Embryonic facial prominence (tissue), 1 donor: ENCODE results near the gene TRMT112.

Experiments
- DNase-seq: peaks from one replicate; pipeline ENCODE4 v3.0.0-alpha.2; 2016; ENCODE audit errors: extremely low spot score

Gene TRMT112

DNA sequence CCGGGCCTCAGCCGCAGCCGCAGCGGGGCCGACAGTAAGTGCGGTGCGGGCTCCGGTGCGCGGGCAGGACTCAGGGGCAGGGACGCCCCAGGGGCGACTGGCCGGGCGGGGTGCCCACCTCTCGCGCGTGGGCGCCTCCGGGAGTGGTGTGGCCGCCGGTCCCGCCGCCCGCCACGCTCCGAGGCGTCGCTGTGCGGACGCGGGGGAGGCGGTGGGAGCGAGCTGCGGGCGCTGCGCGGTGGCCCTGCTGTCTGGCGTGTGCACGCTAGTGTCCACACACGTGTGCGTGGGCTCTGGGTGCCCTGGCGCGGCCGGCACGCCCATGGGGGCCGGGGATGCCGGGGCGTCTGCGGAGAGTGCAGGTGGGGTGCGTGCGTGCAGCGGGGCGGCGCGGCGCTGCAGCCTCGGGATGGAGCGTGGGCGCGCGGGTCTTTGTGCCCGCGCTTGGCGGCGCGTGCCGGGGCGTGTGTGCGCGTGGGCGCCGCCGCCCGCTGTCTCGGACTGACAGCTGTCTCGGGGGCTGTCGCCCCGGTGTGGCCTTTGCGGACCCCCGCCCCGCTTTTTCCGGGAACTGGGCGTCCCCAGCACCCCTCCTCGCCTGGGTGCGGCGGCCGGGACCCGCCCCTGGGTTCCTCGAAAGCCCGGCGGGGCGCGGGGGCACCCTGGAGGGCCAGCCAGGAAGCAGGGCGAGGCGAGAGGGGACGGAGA lies 25.5 kb downstream of the TRMT112 start:
- DNase-seq, result no peak

DNA sequence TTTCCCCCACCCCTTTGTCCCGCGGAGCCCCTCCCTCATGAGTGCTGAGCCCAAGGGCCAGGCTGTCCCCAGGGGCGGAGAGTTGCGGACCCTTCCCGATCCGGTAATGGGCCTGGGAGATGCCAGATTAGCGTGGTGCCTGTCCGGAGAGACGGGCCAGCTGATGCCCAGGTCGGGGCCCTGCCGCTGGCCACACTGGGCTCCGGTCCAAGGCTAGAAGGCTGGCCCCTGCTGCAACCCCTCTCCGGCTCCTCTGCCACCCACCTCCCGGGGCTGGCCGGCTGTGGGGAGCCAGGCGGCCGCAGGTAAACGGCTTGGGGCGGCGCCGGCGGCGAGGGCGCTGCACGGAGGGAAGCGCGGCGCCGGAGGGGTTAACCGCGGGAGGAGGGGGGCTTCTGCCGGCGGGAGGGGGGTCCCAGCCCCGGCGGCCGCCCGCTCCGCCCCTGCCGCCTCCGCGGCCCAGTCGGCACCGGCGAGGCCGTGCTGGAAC lies 26.1 kb downstream of the TRMT112 start, which contains the start of gene KCNK4:
Gene KCNK4 (plus strand): TSS at position 41 of the 490 bp plus-strand sequence. CDS start 1,717 bp downstream, outside the sequence.
- no peak for DNase-seq

DNA sequence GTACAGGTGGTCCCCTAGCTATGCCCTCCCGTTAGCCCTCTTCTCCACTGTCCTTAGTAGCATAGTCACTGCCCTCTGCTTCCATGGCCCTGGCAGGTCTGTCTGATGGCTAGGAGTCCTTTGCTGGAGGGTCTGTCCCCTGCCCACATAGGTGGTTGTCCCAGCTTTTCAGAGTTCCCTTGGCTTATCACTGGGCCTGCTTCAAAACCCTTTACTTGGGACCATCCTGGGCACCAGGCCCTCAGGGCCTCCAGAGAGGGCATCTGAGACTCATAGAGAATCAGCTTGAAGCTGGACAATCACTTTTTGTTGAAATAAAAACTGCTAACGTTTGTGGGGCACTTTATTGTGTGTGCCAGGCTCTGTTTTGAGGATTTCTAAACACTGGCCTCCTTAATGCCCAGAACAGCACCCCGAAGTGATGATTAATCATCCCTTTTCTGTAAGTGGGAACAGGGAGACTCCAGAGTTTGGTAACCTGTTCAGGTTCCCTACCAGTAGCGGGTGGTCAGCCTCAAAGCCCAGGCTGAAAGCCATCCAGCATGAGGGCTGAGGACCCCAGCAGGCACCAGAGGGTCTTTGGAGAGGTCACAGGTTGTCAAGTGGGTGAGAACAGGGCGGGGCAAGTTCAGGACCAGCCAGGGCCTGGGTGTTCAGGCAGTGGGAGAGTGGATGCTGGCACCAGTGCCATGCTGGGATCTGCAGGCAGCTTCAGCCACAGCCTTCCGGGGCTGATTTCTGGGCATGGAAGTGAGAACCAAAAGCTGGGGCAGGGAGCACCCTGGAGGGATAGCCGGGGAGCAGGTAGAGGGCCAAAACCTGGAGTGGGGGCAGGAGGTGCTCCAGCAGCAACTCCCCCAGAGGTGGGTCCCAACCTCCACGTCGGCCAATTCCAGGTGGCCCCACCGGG lies 26.8 kb downstream of the TRMT112 start:
- no peak for DNase-seq

DNA sequence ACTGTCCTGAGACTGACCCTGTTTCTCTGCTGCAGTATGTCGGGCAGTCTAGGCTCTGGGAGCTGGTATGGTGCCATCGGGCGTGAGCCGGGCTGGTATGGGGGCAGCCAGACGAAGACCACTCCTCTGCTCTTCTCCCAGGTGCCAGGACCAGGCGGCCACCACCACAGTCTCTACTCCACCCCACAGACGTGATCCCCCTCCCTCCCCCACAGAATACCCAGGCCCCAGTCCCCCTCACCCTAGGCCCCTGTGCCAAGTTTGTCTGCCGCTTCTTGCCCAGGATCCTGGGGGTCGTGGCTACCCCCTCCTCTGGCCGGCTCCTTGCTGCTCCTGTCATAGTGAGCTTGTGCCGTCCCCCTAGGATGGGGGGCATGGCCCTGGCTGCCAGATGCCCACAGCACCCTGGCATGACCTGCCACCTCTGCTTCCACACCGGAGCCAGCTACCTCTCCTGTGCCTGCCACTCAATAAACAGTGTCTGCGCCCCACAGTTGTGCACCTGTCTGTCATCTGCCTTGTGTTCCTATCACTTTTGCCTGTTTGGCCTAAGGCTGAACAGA lies 28.3 kb downstream of the TRMT112 start:
- no peak for DNase-seq

- no peak for DNase-seq
Observed at GRCh38 chr11:64288353-64288750, 29.0 kb downstream of the TRMT112 start.

DNA sequence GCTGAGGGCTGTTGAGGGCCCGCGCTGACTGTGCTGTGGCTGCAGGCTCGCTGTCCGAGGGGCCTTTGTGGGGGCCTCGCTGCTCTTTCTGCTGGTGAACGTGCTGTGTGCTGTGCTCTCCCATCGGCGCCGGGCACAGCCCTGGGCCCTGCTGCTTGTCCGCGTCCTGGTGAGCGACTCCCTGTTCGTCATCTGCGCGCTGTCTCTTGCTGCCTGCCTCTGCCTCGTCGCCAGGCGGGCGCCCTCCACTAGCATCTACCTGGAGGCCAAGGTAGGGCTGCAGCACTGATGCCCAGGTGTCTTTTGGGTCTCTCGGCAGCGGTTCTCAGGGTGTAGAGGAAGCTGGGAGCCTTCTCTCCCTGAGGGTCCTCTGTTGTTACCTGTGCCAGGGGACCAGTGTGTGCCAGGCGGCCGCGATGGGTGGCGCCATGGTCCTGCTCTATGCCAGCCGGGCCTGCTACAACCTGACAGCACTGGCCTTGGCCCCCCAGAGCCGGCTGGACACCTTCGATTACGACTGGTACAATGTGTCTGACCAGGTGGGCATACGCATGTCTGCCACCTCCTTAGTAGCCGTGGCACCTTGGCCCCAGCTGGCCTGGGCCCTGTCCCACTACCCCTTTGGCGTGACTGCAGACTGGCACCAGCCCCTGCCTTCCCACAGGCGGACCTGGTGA lies 29.5 kb downstream of the TRMT112 start:
- no peak for DNase-seq

DNA sequence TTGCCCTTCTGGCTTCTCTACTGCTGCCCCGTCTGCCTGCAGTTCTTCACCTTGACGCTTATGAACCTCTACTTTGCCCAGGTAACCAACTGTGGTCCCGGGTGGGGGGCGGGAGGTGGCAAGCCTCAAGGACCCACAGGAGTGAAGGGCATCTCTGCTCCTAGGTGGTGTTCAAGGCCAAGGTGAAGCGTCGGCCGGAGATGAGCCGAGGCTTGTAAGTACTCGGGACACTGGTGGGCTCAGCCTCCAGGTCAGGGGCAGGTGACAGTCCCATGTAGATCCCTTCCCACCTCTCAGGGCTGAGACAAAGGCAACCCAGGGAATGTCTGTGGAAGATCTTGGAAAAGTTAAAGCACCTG lies 30.6 kb downstream of the TRMT112 start:
- DNase-seq, result no peak

- DNase-seq, result no peak
Observed at GRCh38 chr11:64285885-64286800, 31.2 kb downstream of the TRMT112 start.

GRCh38 chr11:64284962-64285884 lies 32.1 kb downstream of the TRMT112 start, which contains the start of gene GPR137:
Gene GPR137, plus strand, starts transcription at chr11:64285848. Its CDS starts 677 bp downstream, at chr11:64286525.
- peak; percentile 53 for DNase-seq

- DNase-seq, result peak; percentile 67
Observed at GRCh38 chr11:64284048-64284961, 33.1 kb downstream of the TRMT112 start, which contains the start of gene BAD. Gene BAD, minus strand, starts transcription at chr11:64284665. Its CDS starts 297 bp downstream, at chr11:64284368.

GRCh38 chr11:64283092-64283491 lies 34.3 kb downstream of the TRMT112 start:
- no peak for DNase-seq

DNA sequence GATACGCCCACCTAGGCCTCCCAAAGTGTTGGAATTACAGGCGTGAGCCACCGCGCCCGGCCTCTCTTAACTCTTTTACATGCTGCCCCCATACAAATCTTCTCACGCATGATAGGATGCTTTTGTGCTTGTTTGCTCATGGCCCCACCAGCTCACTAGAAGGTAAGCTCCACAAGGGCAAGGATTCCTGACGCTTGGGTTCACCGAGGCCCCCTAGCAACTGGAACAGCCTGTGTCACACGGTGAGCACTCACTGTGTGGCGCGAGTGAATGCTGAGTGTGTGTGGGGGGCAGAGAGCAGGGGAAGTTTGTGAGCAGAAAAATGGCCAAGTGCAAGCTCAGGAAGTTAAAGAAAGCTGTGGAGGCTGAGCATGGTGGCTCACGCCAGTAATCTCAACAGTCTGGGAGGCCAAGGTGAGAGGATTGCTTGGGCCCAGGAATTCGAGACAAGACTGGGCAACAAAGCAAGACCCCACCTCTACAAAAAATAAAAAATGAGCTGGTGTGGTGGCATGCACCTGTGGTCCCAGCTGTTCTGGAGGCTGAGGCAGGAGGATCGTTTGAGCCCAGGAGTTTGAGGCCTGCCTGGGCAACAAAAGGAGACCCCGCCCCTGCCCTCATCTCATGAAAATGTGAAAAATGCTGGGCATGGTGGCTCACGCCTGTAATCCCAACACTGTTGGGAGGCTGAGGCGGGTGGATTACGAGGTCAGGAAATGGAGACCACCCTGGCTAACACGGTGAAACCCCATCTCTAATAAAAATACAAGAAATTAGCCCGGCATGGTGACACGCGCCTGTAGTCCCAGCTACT lies 35.2 kb downstream of the TRMT112 start:
- DNase-seq, result no peak

- no peak for DNase-seq
Observed at GRCh38 chr11:64278576-64279190, 38.7 kb downstream of the TRMT112 start.

DNA sequence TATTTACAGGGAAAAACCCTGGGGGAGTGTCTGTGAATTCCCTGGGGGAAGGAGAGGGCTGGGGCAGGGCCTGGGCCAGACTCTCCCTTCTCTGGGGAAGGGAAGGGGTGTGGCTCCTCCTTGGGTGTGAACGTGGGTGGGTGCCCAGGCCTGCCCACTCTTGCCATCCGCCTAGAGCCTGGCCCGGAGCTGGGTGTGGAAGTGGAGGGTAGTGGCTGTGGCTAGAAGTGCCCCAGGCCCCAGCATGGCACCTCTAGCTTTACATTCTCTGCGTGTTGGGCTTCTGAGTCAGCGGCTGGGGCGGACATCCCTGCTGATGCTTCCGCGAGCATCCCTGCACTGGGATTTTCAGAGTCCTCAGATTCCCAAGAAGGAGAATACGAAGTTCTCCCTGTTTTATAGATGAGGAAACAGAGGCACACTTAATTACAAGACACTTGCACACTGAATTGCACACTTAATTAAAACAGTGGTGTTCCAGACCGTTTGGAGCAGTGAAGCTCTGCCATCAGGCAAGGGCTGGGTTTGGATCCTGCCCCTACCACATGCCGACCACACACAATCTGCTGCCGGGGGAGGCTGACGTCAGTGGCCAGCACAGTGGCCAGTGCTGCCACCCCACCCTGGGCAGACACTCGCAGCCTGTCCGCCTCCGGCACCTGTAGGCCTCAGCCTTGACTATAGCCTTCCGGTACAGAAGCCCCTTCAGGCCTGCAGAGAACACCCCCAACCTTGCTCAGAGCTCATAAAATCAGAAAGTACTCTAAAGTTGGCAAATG lies 40.5 kb downstream of the TRMT112 start:
- no peak for DNase-seq

GRCh38 chr11:64275841-64276240 lies 41.5 kb downstream of the TRMT112 start:
- no peak for DNase-seq
